Amygdala (tissue), 56 donors: ENCODE measurements around the gene BICD2.

Experiments
- DNase-seq, 56 donors: peaks; one replicate each; lab custom pipeline; 2025; lab: John Stamatoyannopoulos, UW

The BICD2 gene

DNA sequence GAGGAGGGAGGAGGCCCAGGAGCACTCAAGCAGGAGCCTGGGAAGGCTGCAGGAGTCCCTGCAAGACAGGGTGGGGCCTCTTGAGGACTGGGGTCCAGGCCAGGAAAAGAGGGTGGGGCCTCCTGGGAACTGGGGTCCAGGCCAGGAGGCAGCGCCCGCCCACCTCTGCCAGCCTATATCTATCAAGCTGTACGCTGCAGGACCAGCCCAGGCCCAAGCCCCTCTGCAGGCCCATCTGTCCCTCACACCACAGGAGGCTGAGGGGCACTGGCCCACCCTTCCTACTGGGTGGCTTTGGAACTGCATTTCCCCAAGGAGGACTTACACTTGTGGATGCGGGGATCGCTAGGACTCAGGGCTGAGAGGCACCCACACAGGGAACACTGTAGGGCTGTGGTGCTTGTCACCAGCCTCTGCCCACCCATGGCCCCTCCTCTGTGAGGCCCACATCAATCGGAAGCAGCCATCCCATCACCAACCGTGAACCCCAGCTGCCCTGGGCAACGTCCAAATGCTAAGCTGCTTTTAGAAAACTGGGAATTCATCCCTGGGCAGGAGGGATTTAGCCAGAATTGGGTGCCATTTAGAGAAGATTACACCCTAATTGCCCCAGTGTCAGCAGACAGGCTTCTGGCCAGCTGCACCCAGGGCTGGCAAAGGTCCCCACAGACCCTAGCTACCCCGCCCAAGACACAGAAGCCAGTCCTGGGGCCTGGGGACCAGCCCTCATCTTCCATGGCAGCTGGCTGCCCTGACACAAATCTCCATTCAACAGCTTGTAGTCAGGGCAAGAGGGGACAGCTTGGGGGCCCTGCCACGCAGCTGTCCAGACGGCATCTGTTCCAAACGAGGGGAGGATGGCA is 15.3 kb downstream of the BICD2 start:
- DNase-seq, result peak in 45 of 56 donors; percentile 20 to 90 (median 68)

GRCh38 chr9:92748233-92748497 is 16.5 kb downstream of the BICD2 start:
- DNase-seq, result no peak

GRCh38 chr9:92747459-92748232 is 17.0 kb downstream of the BICD2 start:
- no peak for DNase-seq

- no peak for DNase-seq
Measured at GRCh38 chr9:92746567-92747458, 17.8 kb downstream of the BICD2 start.

- DNase-seq, result no peak
Measured at GRCh38 chr9:92745881-92746280, 18.8 kb downstream of the BICD2 start.

DNA sequence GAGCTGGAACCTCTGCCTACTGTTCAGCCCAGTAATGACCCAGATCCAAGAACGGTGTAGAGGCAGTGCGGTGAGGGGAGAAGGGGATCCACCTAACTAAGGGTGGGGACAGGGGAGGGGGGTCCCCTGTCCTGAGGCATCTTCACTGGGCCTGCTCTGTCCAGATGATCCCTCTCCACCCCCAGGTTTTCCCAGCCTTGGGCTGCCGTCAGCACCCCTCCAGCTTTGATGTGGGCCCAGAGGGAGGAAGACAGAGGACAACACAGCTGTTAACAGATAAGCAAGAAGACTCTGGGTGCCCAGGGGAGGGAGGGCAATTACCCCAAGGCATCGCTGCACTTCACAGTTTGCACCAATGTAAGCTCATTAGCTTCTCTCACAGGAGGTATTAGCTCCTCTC is 19.3 kb downstream of the BICD2 start:
- DNase-seq, result no peak

GRCh38 chr9:92740969-92741368 is 23.7 kb downstream of the BICD2 start:
- DNase-seq, result no peak

GRCh38 chr9:92740446-92740961 is 24.1 kb downstream of the BICD2 start:
- DNase-seq, result no peak

- DNase-seq, result no peak
Measured at GRCh38 chr9:92740009-92740408, 24.6 kb downstream of the BICD2 start.

DNA sequence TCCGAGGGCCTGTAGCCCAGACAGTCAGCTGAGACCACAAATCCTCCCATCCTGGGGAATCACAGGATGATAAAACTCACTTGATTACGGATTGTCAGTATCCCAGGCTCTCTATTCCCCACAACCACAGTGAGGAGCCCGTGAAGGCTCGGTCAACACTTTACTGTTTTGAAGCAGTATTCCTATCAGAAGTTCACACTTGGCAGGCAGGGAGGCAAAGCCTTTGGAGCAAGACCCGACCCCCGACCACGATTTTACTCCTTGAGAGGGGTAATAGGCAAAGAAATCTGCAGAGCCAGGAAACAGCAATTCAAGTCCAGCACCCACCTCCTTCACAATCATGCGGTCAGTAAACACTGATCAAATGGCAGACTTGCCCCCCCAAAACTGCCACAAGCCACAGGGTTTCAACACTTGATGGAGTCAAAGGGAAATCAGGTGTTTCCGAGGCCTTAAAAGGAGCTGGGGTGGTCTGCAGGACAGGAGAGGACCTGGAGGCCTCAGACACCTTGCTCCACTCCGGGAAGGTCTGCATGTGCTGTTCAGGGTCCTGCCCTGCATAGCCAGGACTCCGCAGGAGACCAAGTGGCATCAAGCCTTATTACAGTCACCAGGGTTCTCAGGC is 25.2 kb downstream of the BICD2 start:
- DNase-seq, result no peak

GRCh38 chr9:92738661-92739081 is 26.0 kb downstream of the BICD2 start:
- DNase-seq, result peak in 24 of 56 donors; percentile 11 to 66 (median 42)

GRCh38 chr9:92737611-92738299 is 26.9 kb downstream of the BICD2 start:
- DNase-seq, result no peak

GRCh38 chr9:92737216-92737606 is 27.4 kb downstream of the BICD2 start:
- no peak for DNase-seq

DNA sequence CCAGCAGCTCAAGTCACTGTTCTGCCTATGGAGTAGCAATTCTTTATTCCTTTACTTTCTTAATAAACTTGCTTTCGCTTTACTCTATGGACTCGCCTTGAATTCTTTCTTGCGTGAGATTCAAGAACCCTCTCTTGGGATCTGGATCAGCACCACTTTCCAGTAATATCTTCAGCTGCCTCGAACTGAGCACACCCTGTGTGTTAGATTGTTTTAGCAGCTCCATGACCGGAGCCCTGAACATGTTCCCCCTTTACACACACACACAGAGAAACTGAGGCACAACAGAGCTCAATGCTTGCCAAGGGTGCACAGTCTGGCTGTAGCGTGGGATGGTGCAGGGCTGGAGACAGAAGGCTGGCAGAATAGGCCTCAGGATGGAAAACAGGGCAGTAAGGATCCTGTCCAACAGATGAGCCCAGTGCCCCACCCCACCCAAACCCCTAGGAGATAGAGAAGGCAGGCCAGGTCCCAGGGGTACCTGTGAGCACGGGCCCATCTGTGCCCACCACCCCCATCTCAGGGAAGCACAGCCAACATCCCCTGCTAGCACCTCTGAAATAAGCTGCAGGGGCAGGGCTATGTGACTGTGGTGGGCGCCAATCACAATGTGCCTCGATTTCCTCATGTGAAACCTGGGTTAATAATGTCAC is 27.9 kb downstream of the BICD2 start:
- no peak for DNase-seq

GRCh38 chr9:92735636-92736562 is 28.7 kb downstream of the BICD2 start:
- no peak for DNase-seq

DNA sequence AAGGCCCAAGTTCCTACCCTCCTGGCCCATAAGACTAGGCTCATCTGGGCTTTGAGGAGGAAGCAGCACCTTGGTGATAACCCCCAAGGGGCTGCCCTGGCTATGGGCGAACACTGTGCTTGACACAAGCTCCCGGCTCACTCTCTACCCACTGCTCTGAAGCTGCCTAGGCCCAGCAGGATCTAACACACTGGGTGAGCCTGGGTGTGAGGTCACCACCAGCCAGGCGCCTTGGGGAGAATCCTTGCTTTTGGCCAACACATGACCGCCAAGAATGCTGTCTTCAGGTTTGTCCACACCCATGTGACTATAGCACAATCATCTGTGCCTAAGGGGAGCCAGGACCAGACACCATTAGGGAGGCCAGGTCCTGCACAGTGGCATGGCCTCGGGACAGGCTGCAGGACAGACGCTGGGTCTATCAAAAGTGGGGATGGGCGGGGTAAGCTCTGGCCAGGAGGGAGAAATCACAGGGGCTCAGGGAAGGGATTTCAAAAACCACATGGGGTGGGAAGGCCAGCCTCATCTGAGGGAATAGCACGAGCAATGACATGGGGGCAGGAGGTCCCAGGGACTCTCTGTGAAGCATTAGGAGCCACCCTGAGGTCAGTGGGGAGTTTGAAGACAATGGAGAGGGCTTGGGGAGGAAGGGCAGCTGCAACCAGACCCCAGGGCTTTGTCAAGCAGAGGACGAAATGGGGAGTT is 29.6 kb downstream of the BICD2 start:
- no peak for DNase-seq

- DNase-seq, result no peak
Measured at GRCh38 chr9:92730897-92731296, 33.7 kb downstream of the BICD2 start.
